GM12878 (cell line): Measurements from ENCODE around the gene EIF4E1B. TPM values are rescaled to one million over a fixed set of nuclear protein-coding genes. Genes with fewer than 3 reads are reported as not detected.

Experiments
- ATAC-seq: fragments of 200-7000 bp; cut with Tn5 transposase; 3 replicates; pipeline ENCODE4 v1.9.1; 2020; ENCODE audit warnings: mild to moderate bottlenecking, moderate library complexity
- BruUV-seq: library from RNA; stranded (reverse); fragments of 400-500 nt; replicated peaks from 2 replicates; lab custom pipeline; 2021; lab: Mats Ljungman, UMichigan
- CTCF ChIA-PET: fragments of 300-600 bp; sonication (Branson Sonifier 250); formaldehyde crosslinking; extraction: SDS; loops from one replicate; lab custom pipeline; 2021; ENCODE audit warnings: inconsistent platforms; lab: Yijun Ruan, JAX
- POLR2A ChIA-PET: fragments of 350-600 bp; formaldehyde crosslinking; extraction: SDS; loops from one replicate; lab custom pipeline; 2021; ENCODE audit warnings: inconsistent platforms; lab: Charles Lee
- RAD21 ChIA-PET: fragments of 300-600 bp; sonication (Branson Sonifier 250); formaldehyde crosslinking; loops from one replicate; lab custom pipeline; 2023; ENCODE audit warnings: antibody characterized with exemption; ENCODE audit not compliant: unreplicated experiment; lab: Charles Lee
- SMC1A ChIA-PET: fragments of 300-600 bp; sonication (Branson Sonifier 250); formaldehyde crosslinking; loops from one replicate; lab custom pipeline; 2023; ENCODE audit not compliant: unreplicated experiment, uncharacterized antibody; lab: Charles Lee
- DNase-seq: peaks from one replicate; pipeline ENCODE4 v3.0.0-alpha.2; 2011; ENCODE audit warnings: low read depth, low spot score
- FAIRE-seq: peaks from 3 replicates; lab custom pipeline; 2011; peaks lifted over from hg19 to GRCh38; lab: Jason Lieb, UNC
- H2AFZ ChIP-seq: 2 replicates; pipeline ENCODE4 v1.6.0; 2011; ENCODE audit warnings: low read depth, low read length, control low read depth; ENCODE audit not compliant: control insufficient read depth
- H3K27ac ChIP-seq: 2 replicates; pipeline ENCODE4 v1.5.1; 2011; ENCODE audit warnings: control low read depth; ENCODE audit not compliant: control insufficient read depth, insufficient read depth
- H3K27me3 ChIP-seq, 2 experiments: replicated peaks in 1 of 2; 2 replicates each; pipeline versions ENCODE4 v1.6.0 to v1.6.1; 2011; ENCODE audit warnings: low read length in 1 of 2; ENCODE audit not compliant: control insufficient read depth in 2 of 2, insufficient read depth in 2 of 2
- H3K36me3 ChIP-seq, 2 experiments: 2 replicates each; pipeline ENCODE4 v1.5.1; 2011; ENCODE audit warnings: low read length in 1 of 2; ENCODE audit not compliant: control insufficient read depth in 2 of 2, insufficient read depth in 2 of 2
- H3K4me1 ChIP-seq: 2 replicates; pipeline ENCODE4 v1.6.1; 2011; ENCODE audit warnings: mild to moderate bottlenecking, low read length, moderate library complexity, mixed read lengths; ENCODE audit not compliant: control insufficient read depth, insufficient read depth
- H3K4me2 ChIP-seq: 2 replicates; pipeline ENCODE4 v1.6.0; 2011; ENCODE audit warnings: control low read depth; ENCODE audit not compliant: control insufficient read depth, insufficient read depth
- H3K4me3 ChIP-seq: fragments of 200-600 bp; sonication (generic); 2 replicates; pipeline ENCODE4 v1.5.1; 2016
- H3K79me2 ChIP-seq: 2 replicates; pipeline ENCODE4 v1.6.0; 2011; ENCODE audit warnings: low read length; ENCODE audit not compliant: control insufficient read depth, insufficient read depth
- H3K9ac ChIP-seq: 2 replicates; pipeline ENCODE4 v1.8.0; 2011; ENCODE audit warnings: low read length, control low read depth, mixed read lengths; ENCODE audit not compliant: control insufficient read depth, insufficient read depth
- H3K9me3 ChIP-seq: replicated peaks from 3 replicates; pipeline ENCODE4 v1.5.1; 2011; ENCODE audit warnings: mild to moderate bottlenecking, low read length; ENCODE audit not compliant: control insufficient read depth, insufficient read depth
- H4K20me1 ChIP-seq: 2 replicates; pipeline ENCODE4 v1.6.0; 2011; ENCODE audit not compliant: control insufficient read depth, insufficient read depth
- CEBPB ChIP-seq, 2 experiments: fragments of 150-350 bp in 1 of 2; IDR thresholded peaks; 2 replicates each; pipeline ENCODE4 v1.6.1; 2012 to 2014; ENCODE audit warnings: low read depth in 2 of 2, low read length in 2 of 2, borderline replicate concordance in 1 of 2, inconsistent platforms in 1 of 2
- DPF2 ChIP-seq: fragments of 450-650 bp; IDR thresholded peaks from 2 replicates; pipeline ENCODE4 v1.6.1; 2017; ENCODE audit warnings: mild to moderate bottlenecking
- FOXM1 ChIP-seq: IDR thresholded peaks from 2 replicates; pipeline ENCODE4 v1.6.1; 2012; ENCODE audit warnings: low read depth, mild to moderate bottlenecking, inconsistent platforms, low read length, moderate library complexity
- GATAD2B ChIP-seq: fragments of 450-650 bp; conservative IDR thresholded peaks from 2 replicates; pipeline ENCODE4 v1.6.1; 2017; ENCODE audit warnings: low read depth, mild to moderate bottlenecking, moderate library complexity
- MYC ChIP-seq: IDR thresholded peaks from 2 replicates; pipeline ENCODE4 v1.6.1; 2011; ENCODE audit warnings: mild to moderate bottlenecking, low read length, moderate library complexity, inconsistent platforms; ENCODE audit not compliant: insufficient read depth, insufficient replicate concordance, insufficient read length, severe bottlenecking
- NBN ChIP-seq: fragments of 450-650 bp; IDR thresholded peaks from 2 replicates; pipeline ENCODE4 v1.6.1; 2016
- RFX5 ChIP-seq: IDR thresholded peaks from 2 replicates; pipeline ENCODE4 v1.6.1; 2011; ENCODE audit warnings: low read depth, low read length, improper control_type of control experiment
- SPI1 ChIP-seq: IDR thresholded peaks from 2 replicates; pipeline ENCODE4 v1.6.1; 2011; ENCODE audit warnings: low read depth, mild to moderate bottlenecking, low read length, moderate library complexity, borderline replicate concordance; ENCODE audit not compliant: insufficient read depth
- SUZ12 ChIP-seq: fragments of 200-600 bp; sonication (generic); IDR thresholded peaks from one replicate; pipeline ENCODE4 v1.6.1; 2018; ENCODE audit warnings: antibody characterized with exemption, mild to moderate bottlenecking; ENCODE audit not compliant: unreplicated experiment
- TBL1XR1 ChIP-seq: IDR thresholded peaks from 2 replicates; pipeline ENCODE4 v1.6.1; 2012; ENCODE audit warnings: low read depth, low read length, improper control_type of control experiment
- ZNF274 ChIP-seq: IDR thresholded peaks from one replicate; pipeline ENCODE4 v1.8.0; 2011; ENCODE audit not compliant: insufficient read length, insufficient read depth
- WGBS: methylation state at CpG from one replicate; pipeline ENCODE4 v1.1.6; 2016; ENCODE audit warnings: low lambda C conversion rate; ENCODE audit not compliant: insufficient replicate concordance, insufficient coverage; ENCODE audit errors: missing lambda C conversion rate; 5-methylcytosine and 5-hydroxymethylcytosine counted together
- in situ Hi-C: fragments of 300-500 bp; cut with MboI; formaldehyde crosslinking; loops from 9 replicates; pipeline ENCODE4 v1.14.3; 2018; ENCODE audit warnings: mixed read lengths
- intact Hi-C: fragments of 100-400 bp; cut with micrococcal nuclease; formaldehyde crosslinking; loops from one replicate; pipeline ENCODE4 v1.14.2; 2022; ENCODE audit not compliant: unreplicated experiment
- polyA plus RNA-seq, 11 experiments: library from polyadenylated mRNA; depleted of rRNA in 4 of 11; unstranded in 6 of 11; stranded (reverse) in 5 of 11; fragments of >200 nt; fragmentation: Nextera tagmentation in 4 of 11; fragmentation: Illumina TruSeq in 1 of 11; extraction: Ambion mirVana in 4 of 11; extraction: Trizol in 1 of 11; gene quantifications; 1 replicate in 1 of 11; 2 replicates in 10 of 11; pipeline versions ENCODE4 v1.2.1 to v1.2.3, GENCODE V29; 2011 to 2016; ENCODE audit warnings: inconsistent platforms in 2 of 11, missing spikeins in 2 of 11, low read depth in 1 of 11
- total RNA-seq, 4 experiments: library from RNA; depleted of rRNA in 3 of 4; stranded (reverse); fragments of >200 nt in 3 of 4; fragmentation: Illumina TruSeq in 1 of 4; extraction: Trizol in 1 of 4; gene quantifications; 2 replicates each; pipeline versions ENCODE4 v1.2.1 to v1.2.3, GENCODE V29; 2013 to 2021
- TF ChIP-seq, protein P1 (sequence below): IDR thresholded peaks from 2 replicates; pipeline ENCODE4 v1.6.1; 2012; ENCODE audit warnings: mild to moderate bottlenecking, low read depth, low read length
- TF ChIP-seq, protein P2 (sequence below): fragments of 450-650 bp; formaldehyde crosslinking; IDR thresholded peaks from 2 replicates; pipeline ENCODE4 v1.4.0; 2022; ENCODE audit warnings: mild to moderate bottlenecking, moderate library complexity
- TF ChIP-seq, protein P3 (sequence below): fragments of 450-650 bp; IDR thresholded peaks from 2 replicates; pipeline ENCODE4 v1.6.1; 2016; ENCODE audit warnings: mild to moderate bottlenecking
- TF ChIP-seq, protein P4 (sequence below): fragments of 450-650 bp; IDR thresholded peaks from 2 replicates; pipeline ENCODE4 v1.6.1; 2014; ENCODE audit warnings: mild to moderate bottlenecking

The EIF4E1B gene
- total and polyA plus RNA-seq, 10 of the 15 experiments (the other 5 are each of a cell fraction or from before 2014, with no cell fraction given), result not detected

DNA sequence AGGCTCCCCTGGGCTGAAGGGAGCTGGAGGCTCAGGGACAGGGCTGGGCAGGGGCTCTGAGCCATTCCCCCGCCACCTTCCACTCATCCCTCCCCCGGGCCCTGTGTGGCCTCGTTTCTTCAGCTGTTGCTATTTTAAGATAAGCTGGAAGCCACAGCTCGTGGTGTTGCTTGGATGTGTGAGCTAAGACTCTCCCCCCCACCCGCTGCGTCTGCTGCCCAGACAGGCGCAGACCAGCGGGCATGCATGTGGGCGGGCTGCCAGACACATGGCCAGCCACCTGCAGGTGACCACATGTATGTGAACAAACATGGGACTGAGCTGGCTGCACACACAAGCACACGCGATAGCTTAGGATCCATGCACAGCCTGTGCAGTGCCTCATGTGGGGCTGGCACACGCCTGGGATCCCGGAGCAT is 8.8 kb upstream of the EIF4E1B start:
- peaks cover 6 to 7% of the 10 kb centered on the region in 2 experiments for H3K27me3 ChIP-seq
- no peaks in the 10 kb centered on the region for H3K36me3 ChIP-seq
- ChIA-PET POLR2A (no interaction called here), CTCF (interaction anchor here (0.5 to 2.1 kb wide), 5 partner anchors 16 to 886 kb away, joined by 3 to 7 read pairs (median 3); no protein-coding TSS in a partner anchor), RAD21 (interaction anchor here (1.2 kb wide), 1 partner anchor 39 kb away, joined by 3 read pairs; no protein-coding TSS in a partner anchor), SMC1A (no interaction called here)
- no peaks in the 10 kb centered on the region for H4K20me1 ChIP-seq
- H3K9me3 ChIP-seq, result no peaks in the 10 kb centered on the region
- TF ChIP-seq, protein P1, sequence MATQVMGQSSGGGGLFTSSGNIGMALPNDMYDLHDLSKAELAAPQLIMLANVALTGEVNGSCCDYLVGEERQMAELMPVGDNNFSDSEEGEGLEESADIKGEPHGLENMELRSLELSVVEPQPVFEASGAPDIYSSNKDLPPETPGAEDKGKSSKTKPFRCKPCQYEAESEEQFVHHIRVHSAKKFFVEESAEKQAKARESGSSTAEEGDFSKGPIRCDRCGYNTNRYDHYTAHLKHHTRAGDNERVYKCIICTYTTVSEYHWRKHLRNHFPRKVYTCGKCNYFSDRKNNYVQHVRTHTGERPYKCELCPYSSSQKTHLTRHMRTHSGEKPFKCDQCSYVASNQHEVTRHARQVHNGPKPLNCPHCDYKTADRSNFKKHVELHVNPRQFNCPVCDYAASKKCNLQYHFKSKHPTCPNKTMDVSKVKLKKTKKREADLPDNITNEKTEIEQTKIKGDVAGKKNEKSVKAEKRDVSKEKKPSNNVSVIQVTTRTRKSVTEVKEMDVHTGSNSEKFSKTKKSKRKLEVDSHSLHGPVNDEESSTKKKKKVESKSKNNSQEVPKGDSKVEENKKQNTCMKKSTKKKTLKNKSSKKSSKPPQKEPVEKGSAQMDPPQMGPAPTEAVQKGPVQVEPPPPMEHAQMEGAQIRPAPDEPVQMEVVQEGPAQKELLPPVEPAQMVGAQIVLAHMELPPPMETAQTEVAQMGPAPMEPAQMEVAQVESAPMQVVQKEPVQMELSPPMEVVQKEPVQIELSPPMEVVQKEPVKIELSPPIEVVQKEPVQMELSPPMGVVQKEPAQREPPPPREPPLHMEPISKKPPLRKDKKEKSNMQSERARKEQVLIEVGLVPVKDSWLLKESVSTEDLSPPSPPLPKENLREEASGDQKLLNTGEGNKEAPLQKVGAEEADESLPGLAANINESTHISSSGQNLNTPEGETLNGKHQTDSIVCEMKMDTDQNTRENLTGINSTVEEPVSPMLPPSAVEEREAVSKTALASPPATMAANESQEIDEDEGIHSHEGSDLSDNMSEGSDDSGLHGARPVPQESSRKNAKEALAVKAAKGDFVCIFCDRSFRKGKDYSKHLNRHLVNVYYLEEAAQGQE, result no peak
- TF ChIP-seq, protein P2, sequence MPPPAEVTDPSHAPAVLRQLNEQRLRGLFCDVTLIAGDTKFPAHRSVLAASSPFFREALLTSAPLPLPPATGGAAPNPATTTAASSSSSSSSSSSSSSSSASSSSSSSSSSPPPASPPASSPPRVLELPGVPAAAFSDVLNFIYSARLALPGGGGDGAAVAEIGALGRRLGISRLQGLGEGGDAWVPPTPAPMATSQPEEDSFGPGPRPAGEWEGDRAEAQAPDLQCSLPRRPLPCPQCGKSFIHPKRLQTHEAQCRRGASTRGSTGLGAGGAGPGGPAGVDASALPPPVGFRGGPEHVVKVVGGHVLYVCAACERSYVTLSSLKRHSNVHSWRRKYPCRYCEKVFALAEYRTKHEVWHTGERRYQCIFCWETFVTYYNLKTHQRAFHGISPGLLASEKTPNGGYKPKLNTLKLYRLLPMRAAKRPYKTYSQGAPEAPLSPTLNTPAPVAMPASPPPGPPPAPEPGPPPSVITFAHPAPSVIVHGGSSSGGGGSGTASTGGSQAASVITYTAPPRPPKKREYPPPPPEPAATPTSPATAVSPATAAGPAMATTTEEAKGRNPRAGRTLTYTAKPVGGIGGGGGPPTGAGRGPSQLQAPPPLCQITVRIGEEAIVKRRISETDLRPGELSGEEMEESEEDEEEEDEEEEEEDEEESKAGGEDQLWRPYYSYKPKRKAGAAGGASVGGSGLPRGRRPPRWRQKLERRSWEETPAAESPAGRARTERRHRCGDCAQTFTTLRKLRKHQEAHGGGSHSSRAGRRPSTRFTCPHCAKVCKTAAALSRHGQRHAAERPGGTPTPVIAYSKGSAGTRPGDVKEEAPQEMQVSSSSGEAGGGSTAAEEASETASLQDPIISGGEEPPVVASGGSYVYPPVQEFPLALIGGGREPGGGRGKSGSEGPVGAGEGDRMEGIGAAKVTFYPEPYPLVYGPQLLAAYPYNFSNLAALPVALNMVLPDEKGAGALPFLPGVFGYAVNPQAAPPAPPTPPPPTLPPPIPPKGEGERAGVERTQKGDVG, result no peak
- TF ChIP-seq CEBPB (IDR thresholded peaks at IDR 0.05; ENCODE audit: borderline replicate concordance in 1 of 2, low read depth in 2 of 2, low read length in 2 of 2) (no peak), NBN (no peak), ZNF274 (no peak), GATAD2B (no peak), MYC (no peak), TBL1XR1 (no peak), SUZ12 (no peak), RFX5 (no peak), FOXM1 (no peak), DPF2 (no peak), SPI1 (no peak)
- TF ChIP-seq, protein P3, sequence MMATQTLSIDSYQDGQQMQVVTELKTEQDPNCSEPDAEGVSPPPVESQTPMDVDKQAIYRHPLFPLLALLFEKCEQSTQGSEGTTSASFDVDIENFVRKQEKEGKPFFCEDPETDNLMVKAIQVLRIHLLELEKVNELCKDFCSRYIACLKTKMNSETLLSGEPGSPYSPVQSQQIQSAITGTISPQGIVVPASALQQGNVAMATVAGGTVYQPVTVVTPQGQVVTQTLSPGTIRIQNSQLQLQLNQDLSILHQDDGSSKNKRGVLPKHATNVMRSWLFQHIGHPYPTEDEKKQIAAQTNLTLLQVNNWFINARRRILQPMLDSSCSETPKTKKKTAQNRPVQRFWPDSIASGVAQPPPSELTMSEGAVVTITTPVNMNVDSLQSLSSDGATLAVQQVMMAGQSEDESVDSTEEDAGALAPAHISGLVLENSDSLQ, result no peak
- TF ChIP-seq, protein P4, sequence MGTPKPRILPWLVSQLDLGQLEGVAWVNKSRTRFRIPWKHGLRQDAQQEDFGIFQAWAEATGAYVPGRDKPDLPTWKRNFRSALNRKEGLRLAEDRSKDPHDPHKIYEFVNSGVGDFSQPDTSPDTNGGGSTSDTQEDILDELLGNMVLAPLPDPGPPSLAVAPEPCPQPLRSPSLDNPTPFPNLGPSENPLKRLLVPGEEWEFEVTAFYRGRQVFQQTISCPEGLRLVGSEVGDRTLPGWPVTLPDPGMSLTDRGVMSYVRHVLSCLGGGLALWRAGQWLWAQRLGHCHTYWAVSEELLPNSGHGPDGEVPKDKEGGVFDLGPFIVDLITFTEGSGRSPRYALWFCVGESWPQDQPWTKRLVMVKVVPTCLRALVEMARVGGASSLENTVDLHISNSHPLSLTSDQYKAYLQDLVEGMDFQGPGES, result no peak
- intact Hi-C loops, result no loop called here
- no peak for ATAC-seq
- H3K79me2 ChIP-seq, result no peaks in the 10 kb centered on the region
- no peak overlapping the region for H3K4me2 ChIP-seq
- in situ Hi-C loops, result no loop called here
- no peak for FAIRE-seq
- no peak overlapping the region for H3K27ac ChIP-seq
- no peak overlapping the region for H2AFZ ChIP-seq
- H3K9ac ChIP-seq, result no peak overlapping the region
- DNase-seq, result no peak
- no peak overlapping the region for H3K4me3 ChIP-seq
- 39% methylated on average over 13 of the region's 13 CpGs for WGBS
- no TSS peak for BruUV-seq
- H3K4me1 ChIP-seq, result no peaks in the 10 kb centered on the region
